GM12873 (cell line): ENCODE data around the gene PARVB.

ENCODE experiments used
- TF ChIP-seq, protein P1 (sequence below): IDR thresholded peaks from 2 replicates; pipeline ENCODE4 v1.5.1; 2012; ENCODE audit warnings: low read depth, mild to moderate bottlenecking, moderate library complexity, low read length, control low read depth; ENCODE audit not compliant: insufficient read depth; ENCODE audit errors: missing control alignments

PARVB gene

GRCh38 chr22:44030051-44030701 lies 6.1 kb downstream of the PARVB start:
- TF ChIP-seq, protein P1, sequence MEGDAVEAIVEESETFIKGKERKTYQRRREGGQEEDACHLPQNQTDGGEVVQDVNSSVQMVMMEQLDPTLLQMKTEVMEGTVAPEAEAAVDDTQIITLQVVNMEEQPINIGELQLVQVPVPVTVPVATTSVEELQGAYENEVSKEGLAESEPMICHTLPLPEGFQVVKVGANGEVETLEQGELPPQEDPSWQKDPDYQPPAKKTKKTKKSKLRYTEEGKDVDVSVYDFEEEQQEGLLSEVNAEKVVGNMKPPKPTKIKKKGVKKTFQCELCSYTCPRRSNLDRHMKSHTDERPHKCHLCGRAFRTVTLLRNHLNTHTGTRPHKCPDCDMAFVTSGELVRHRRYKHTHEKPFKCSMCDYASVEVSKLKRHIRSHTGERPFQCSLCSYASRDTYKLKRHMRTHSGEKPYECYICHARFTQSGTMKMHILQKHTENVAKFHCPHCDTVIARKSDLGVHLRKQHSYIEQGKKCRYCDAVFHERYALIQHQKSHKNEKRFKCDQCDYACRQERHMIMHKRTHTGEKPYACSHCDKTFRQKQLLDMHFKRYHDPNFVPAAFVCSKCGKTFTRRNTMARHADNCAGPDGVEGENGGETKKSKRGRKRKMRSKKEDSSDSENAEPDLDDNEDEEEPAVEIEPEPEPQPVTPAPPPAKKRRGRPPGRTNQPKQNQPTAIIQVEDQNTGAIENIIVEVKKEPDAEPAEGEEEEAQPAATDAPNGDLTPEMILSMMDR = no peak

DNA sequence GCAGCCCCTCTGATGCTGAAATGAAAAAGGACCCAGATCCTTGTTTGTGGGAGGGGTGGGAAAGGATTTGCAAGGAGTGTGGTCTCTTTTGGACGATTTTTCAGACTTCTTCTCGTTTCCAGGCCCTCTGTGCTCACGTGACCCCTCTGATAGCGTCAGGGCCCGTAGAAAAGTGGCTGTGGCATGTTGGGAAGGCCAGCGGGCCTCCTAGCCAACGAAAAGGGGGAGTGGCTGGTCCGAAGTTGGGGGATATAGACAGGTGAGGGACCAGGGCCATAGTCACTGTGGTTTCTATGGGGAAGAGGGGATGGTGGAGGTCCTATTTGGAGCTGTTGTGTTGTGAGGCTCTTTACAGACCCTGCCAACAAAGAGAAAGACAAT lies 6.6 kb downstream of the PARVB start:
- TF ChIP-seq, protein P1 = no peak

DNA sequence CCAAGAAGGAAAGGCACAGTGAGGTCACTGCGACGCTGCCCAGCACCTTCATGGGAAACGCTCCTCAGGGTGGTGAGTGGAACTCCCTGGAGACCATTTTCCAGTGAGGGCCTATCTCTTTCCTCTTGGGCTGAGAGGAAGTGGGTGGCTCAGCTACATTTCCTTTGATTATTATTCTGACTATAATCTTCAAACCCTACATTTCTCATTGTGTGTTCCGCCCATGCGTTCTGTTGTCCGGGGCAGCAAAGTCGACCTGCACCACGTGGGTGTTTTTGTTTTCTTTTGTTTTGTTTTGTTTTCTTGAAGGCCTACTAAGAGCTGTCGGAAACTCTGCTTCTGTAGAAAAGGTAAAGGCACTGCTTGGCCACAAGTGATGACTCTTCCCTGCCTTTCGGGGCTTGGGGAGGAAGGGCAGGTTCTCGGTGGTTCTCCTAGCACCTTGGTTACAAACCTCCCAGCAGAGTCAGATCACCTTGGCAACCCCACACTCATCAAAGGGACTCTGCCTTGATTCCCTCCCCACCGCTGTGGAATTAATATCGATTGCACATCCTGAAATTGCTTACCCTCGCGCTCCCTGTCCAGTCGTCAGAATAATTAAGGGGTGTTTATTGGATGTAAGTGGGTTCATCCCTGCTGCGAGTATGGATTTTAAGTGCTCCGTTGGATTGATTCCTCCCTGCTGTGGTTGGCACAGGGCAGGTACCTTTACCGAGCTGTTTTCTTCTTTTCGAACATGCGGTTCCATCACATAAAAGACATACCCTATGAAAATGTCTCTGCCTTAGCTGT lies 7.3 kb downstream of the PARVB start:
- TF ChIP-seq, protein P1 = no peak

- TF ChIP-seq, protein P1 = no peak
Measured at GRCh38 chr22:44032126-44032730, 8.1 kb downstream of the PARVB start.

- TF ChIP-seq, protein P1 = no peak
Measured at GRCh38 chr22:44033287-44033686, 9.2 kb downstream of the PARVB start.

DNA sequence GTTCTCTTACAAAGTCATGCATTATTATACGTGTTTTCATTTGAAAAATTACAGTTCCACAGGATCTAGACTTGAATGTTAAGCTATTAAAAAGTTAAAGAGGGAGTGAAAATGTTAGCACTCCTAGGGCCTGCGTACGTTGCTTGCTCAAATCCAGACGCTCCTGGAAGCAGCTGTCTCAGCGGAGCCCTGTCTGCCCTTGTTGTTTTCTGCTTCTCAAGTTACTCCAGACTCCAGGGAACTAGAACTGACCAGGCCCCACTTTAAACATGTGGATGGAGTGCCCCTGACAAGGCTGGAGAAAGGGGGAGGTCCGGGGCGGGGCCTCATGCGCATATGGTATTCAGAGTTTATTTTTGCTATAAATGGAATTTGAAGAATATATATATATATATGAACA lies 9.6 kb downstream of the PARVB start:
- TF ChIP-seq, protein P1 = no peak
